ENCODE data around the gene GABARAPL1.

GABARAPL1 gene

GRCh38 chr12:10235761-10236631, 23.3 kb downstream of the GABARAPL1 start:
- DNase-seq: peak; percentile 34

DNA sequence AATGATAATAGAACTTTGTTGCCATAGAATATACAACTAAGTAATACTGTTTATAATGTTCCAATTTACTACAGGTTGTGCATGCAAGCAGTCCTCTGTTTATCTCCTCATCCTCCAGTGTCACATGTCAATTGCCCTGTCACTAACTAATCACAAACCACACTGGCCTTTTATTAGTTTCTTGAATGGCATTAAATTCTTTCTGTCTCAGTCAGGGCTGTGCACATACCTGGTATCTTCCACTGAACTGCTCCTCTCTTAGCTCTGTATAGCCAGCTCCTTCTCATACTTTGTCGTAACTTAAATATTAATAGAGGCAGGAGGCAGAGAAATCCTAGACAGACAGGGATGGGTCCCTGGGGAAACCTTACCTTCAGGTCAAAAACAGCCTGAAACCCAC, 24.0 kb downstream of the GABARAPL1 start:
- DNase-seq: no peak

DNA sequence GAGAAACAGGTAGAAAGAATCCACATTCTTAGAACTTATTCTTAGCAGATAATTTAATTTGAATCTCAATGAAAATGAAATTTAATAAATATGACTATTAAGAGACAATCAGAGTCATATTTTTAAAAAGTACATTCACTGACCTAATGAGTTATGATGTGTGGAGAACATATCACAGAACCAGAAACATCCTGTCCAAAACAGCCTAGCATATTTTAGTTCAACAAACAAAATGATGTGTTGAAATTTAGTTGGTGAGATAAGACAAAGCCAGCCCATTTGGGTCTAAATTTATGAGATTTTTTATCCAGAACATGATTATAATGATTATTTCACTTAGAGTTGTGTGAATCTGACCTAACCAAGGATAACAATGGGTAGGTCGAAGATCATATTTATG, 25.8 kb downstream of the GABARAPL1 start:
- no peak for DNase-seq

DNA sequence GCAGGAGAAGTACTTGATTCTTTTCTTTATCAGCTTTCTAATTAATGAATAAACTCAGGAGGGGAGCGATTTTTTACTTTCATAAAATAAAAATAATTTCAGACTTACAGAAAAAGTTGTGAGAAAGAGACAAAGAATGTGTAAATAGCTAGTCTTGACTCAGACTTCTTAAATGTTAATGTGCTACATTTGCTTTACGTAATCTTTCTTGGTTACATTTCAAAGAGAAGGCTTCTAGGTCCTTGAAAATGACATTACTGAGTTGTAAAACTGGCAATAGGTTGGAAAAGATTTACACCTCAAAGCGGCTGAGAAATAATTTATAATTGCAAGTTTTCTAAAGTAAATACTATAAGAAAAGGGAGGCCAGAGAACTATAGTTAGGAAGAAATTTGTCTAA, 28.6 kb downstream of the GABARAPL1 start:
- no peak for DNase-seq

DNA sequence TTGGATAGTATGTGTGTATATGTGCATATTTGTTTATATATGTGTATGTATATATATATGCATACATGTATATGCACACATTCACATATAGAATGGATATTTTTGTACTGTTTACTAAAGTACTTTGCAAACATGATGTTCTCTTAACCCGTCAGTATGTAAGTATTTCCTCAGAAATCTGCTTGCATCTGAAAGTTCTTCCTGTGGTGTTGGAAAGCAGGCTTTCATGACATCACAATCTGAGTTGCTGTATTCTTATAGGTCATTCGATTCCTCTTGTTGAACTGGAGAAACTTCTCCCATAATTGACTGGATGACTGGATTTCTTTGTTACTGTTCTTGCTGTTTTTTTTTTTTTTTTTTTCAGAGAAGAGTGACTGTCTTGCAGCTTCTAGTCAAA, 29.1 kb downstream of the GABARAPL1 start:
- no peak for DNase-seq

- no peak for DNase-seq
Measured at GRCh38 chr12:10242539-10242938, 29.9 kb downstream of the GABARAPL1 start.

GRCh38 chr12:10243818-10244520, 31.3 kb downstream of the GABARAPL1 start:
- no peak for DNase-seq

- no peak for DNase-seq
Measured at GRCh38 chr12:10247436-10248058, 34.9 kb downstream of the GABARAPL1 start.

- no peak for DNase-seq
Measured at GRCh38 chr12:10249690-10250455, 37.2 kb downstream of the GABARAPL1 start.

DNA sequence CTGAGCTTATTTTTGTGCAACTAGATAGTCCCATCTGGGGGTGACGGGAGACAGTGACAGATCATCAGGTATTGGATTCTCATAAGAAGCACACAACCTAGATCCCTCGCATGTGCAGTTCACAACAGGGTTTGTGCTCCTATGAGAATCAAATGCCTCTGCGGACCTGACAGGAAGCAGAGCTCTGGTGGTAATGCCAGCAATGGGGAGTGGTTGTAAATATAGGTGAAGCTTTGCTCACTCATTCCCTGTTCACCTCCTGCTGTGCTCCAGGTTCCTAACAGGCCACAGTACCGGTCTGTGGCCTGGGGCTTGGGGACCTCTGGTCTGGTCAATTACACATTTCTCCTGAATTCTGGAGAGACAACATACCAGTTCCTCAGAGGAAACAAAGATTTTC, 39.0 kb downstream of the GABARAPL1 start:
- DNase-seq: no peak

DNA sequence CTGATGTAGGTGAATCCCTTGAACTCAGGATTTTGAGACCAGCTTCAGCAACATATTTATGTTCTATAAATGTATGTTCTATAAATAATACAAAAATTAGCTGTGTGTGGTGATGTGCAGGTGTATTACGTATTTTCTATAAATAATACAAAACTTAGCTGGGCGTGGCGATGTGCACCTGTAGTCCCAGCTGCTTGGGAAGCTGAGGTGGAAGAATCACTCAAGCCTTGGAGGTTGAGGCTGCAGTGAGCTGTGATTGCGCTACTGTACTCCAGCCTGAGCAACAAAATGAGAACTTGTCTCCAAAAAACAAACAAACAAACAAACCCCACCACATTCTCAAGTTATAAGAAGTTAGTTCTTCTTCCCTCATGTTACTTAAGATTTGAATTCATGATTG, 39.5 kb downstream of the GABARAPL1 start:
- no peak for DNase-seq

DNA sequence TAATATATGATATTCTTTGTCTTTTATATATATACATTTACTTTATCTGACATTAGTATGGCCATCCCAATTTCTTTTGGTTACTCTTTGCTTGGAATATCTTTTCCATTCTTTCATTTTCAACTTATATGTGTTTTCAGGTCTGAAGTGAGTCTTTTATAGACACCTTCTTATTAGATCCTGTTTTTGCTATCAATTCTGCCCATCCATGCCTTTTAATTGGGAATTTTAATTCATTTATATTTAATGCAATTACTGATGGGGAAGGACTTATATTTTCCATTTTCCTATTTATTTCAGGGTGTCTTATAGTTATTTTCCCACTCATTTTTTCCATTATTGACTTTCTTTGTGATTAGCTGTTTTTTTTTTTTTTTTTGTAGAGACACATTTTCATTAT, 43.4 kb downstream of the GABARAPL1 start:
- no peak for DNase-seq

- DNase-seq: no peak
Measured at GRCh38 chr12:10260927-10261326, 48.2 kb downstream of the GABARAPL1 start.

- DNase-seq: no peak
Measured at GRCh38 chr12:10268037-10268436, 55.4 kb downstream of the GABARAPL1 start.

- no peak for DNase-seq
Measured at GRCh38 chr12:10272467-10272866, 59.8 kb downstream of the GABARAPL1 start.

Data from NCI-H2029 (cell line).